Effector memory CD8-positive, alpha-beta T cell (primary cell): ENCODE data around the gene APBA2.
A peak's percentile ranks its signal among the peaks of the same experiment; 100 is the strongest.
"Not testable (repeated sequence)": the region's sequence is repeated elsewhere in the genome, so short reads cannot be mapped to it uniquely, and the experiment has no call there.

ENCODE experiments used
- ATAC-seq: fragments of 150-1000 bp; cut with Tn5 transposase; replicated peaks from 2 replicates; pipeline ENCODE4 v1.10.0; 2021; ENCODE audit warnings: mild to moderate bottlenecking, moderate library complexity
- DNase-seq, 3 experiments: peaks; one replicate each; pipeline ENCODE4 v3.0.0; 2021
- H3K27ac Mint-ChIP-seq, 2 donors: one replicate each; pipeline ENCODE4 v1.8.0; 2022; ENCODE audit warnings: mild to moderate bottlenecking in 2 of 2, mixed read lengths in 2 of 2, moderate library complexity in 2 of 2
- H3K27me3 Mint-ChIP-seq, 2 donors: one replicate each; pipeline ENCODE4 v1.8.0; 2022; ENCODE audit warnings: mixed read lengths in 2 of 2
- H3K36me3 Mint-ChIP-seq: one replicate; pipeline ENCODE4 v1.8.0; 2022; ENCODE audit warnings: mild to moderate bottlenecking, moderate library complexity, mixed read lengths; ENCODE audit not compliant: insufficient read depth
- H3K4me1 Mint-ChIP-seq, 2 donors: one replicate each; pipeline ENCODE4 v1.8.0; 2022; ENCODE audit warnings: low read depth in 2 of 2, mixed read lengths in 2 of 2
- H3K4me3 Mint-ChIP-seq, 2 donors: one replicate each; pipeline ENCODE4 v1.8.0; 2022; ENCODE audit warnings: mild to moderate bottlenecking in 2 of 2, mixed read lengths in 2 of 2, moderate library complexity in 2 of 2
- H3K9me3 Mint-ChIP-seq, 2 donors: one replicate each; pipeline ENCODE4 v1.8.0; 2022; ENCODE audit warnings: mixed read lengths in 2 of 2

Gene APBA2

DNA sequence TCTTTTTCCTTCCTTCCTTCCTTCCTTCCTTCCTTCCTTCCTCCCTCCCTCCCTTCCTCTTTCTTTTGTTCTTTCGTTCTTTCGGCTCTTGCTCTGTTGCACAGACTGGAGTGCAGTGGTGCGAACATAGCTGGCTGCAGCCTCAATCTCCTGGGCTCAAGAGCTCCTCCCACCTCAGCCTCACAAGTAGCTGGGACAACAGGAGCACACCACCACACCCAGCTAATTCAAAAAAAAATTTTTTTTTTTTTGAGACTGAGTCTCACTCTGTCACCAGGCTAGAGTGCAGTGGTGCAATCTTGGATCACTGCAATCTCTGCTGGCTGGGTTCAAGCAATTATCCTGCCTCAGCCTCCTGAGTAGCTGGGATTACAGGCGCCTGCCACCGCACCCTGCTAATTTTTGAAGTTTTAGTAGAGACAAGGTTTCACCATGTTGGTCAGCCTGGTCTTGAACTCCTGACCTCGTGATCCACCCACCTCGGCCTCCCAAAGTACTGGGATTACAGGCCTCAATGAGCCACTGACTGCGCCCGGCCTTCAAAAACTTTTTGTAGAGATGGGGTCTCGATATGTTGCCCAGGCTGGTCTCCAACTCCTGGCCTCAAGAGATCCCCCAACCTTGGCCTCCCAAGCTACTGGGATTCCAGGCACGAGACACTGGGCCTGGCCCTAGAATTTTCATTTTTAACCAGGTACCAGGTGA lies 24.0 kb upstream of the APBA2 start:
- not testable (repeated sequence) for H3K4me3 Mint-ChIP-seq, H3K27ac Mint-ChIP-seq, H3K9me3 Mint-ChIP-seq, H3K4me1 Mint-ChIP-seq, H3K27me3 Mint-ChIP-seq, ATAC-seq, DNase-seq, H3K36me3 Mint-ChIP-seq

DNA sequence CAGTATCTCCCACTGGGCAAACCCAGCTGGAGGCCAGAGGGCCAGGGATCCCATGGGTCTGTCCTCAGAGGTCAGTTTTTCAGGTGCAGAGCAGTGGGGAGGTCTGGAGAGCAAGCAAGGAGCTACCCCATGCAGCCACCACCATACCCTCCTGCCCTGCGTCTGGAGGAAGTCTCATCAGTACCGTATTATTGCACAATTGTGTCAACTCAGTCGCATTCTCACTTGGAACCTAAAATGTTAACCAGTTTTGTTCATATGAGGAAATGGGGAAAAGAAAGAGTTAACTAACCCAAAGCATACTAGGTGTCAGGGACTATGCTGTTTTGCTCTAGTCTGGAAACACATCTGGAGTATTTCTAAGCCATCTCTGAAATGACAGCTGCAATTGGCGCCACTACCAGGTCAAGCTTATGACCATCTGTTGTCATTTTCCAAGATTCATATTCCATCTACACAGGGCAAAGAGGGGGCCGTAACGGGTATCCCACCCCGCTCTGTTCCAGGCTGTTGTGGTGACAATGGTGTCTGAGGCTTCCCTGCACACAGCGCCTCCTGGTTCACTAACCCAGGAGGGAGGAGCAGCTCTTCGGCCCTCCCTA lies 16.9 kb upstream of the APBA2 start:
- no peak for ATAC-seq
- no peak for DNase-seq
- Mint-ChIP-seq H3K4me3 (no peak overlapping the region), H3K9me3 (no peaks in the 10 kb centered on the region), H3K36me3 (no peaks in the 10 kb centered on the region), H3K4me1 (no peaks in the 10 kb centered on the region), H3K27ac (no peak overlapping the region), H3K27me3 (peaks cover 0 to 6% of the 10 kb centered on the region in 2 donors)

DNA sequence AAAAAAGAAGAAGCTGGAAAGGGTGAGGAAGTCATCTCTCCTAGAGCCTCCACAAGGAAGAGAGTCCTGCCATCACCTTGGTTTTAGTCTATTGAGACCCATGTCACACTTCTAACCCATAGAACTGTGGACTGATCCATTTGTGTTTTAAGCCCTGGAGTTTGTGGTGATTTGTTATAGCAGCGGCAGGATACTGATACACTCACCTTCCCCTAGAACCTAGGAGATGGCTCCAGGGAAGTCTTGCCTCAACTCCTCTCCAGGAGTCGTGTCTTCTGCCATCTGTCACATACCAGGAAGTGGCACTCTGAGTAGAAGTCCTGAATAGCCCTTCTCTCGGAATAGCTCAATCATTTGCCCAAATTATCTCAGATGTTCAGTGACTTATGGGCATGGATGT lies 14.6 kb upstream of the APBA2 start:
- H3K27ac Mint-ChIP-seq: no peak overlapping the region
- ATAC-seq (no peak), DNase-seq (no peak)
- peaks cover 0 to 6% of the 10 kb centered on the region in 2 donors for H3K27me3 Mint-ChIP-seq
- no peaks in the 10 kb centered on the region for H3K36me3 Mint-ChIP-seq
- no peaks in the 10 kb centered on the region for H3K9me3 Mint-ChIP-seq
- no peaks in the 10 kb centered on the region for H3K4me1 Mint-ChIP-seq
- H3K4me3 Mint-ChIP-seq: no peak overlapping the region

- no peak for ATAC-seq
- H3K27me3 Mint-ChIP-seq: peaks cover 0 to 4% of the 10 kb centered on the region in 2 donors
- DNase-seq: no peak
- no peaks in the 10 kb centered on the region for H3K9me3 Mint-ChIP-seq
- no peaks in the 10 kb centered on the region for H3K36me3 Mint-ChIP-seq
- H3K4me3 Mint-ChIP-seq: no peak overlapping the region
- H3K27ac Mint-ChIP-seq: peak overlapping the region in 1 of 2 donors; percentile 60
- H3K4me1 Mint-ChIP-seq: no peaks in the 10 kb centered on the region
These were observed 12.8 kb upstream of the APBA2 start for GRCh38 chr15:28873006-28873405.

DNA sequence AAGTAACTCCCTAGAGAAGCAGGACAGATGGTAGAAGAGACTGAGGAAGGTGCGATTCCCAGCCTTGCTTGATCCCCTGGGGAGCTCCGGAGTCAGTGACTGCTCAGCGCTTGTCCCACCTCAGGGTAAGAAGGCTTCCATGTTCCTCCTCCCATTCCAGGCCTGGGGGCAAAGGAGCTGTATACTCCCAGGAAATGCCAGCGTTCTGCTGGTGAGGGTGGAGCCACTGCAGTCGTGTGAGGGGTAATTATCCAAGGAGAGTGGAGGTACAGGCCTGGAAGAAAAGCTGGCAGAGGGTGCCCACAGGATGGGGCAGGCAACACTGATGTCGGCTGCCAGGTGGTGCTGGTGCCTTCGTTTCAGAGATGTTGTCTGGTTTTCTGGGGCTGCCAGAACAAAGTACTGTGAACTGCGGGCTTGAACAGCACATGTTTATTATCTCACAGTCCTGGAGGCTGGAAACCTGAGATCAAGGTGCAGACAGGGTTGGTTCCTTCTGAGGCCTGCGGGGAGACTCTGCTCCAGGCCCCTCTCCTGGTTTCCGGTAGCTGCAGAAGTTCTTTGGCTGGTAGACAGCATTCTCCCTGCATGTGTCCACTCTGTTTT lies 12.1 kb upstream of the APBA2 start:
- peak; percentile 41 for ATAC-seq
- DNase-seq: peak in 1 of 3 experiments; percentile 15
- no peak overlapping the region for H3K4me3 Mint-ChIP-seq
- no peaks in the 10 kb centered on the region for H3K27me3 Mint-ChIP-seq
- no peak overlapping the region for H3K27ac Mint-ChIP-seq
- no peaks in the 10 kb centered on the region for H3K4me1 Mint-ChIP-seq
- no peaks in the 10 kb centered on the region for H3K9me3 Mint-ChIP-seq
- no peaks in the 10 kb centered on the region for H3K36me3 Mint-ChIP-seq

GRCh38 chr15:28875461-28876000 lies 10.2 kb upstream of the APBA2 start:
- Mint-ChIP-seq H3K36me3 (no peaks in the 10 kb centered on the region), H3K9me3 (no peaks in the 10 kb centered on the region), H3K4me3 (peak overlapping the region in 1 of 2 donors; percentile 26), H3K27me3 (no peaks in the 10 kb centered on the region), H3K27ac (peak overlapping the region in 1 of 2 donors; percentile 78), H3K4me1 (no peaks in the 10 kb centered on the region)
- ATAC-seq (no peak), DNase-seq (no peak)

- H3K9me3 Mint-ChIP-seq: no peaks in the 10 kb centered on the region
- ATAC-seq (no peak), DNase-seq (no peak)
- H3K36me3 Mint-ChIP-seq: no peaks in the 10 kb centered on the region
- no peaks in the 10 kb centered on the region for H3K4me1 Mint-ChIP-seq
- H3K27ac Mint-ChIP-seq: peak overlapping the region in 1 of 2 donors; percentile 78
- no peaks in the 10 kb centered on the region for H3K27me3 Mint-ChIP-seq
- no peak overlapping the region for H3K4me3 Mint-ChIP-seq
These were observed 9.5 kb upstream of the APBA2 start for GRCh38 chr15:28876131-28876844.

DNA sequence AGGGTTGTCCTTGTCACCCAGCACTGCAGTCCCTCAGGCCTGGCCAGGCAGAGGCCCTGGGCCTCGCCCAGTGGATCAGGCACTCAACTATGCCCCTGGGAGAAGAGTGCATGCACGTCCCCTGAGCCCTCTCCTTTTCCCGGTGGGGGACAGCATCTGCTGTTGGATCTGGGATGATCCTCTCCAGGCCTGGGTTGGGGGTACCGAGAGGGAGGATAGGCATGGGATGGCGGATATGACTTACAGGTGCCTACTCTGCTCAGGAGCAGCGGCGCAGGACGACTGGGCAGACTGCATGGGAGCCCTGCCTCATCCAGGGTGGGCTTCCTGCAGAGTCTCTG lies 9.0 kb upstream of the APBA2 start:
- Mint-ChIP-seq H3K4me3 (no peak overlapping the region), H3K4me1 (no peaks in the 10 kb centered on the region), H3K27me3 (no peaks in the 10 kb centered on the region), H3K9me3 (no peaks in the 10 kb centered on the region), H3K27ac (no peak overlapping the region), H3K36me3 (no peaks in the 10 kb centered on the region)
- DNase-seq (no peak), ATAC-seq (no peak)

DNA sequence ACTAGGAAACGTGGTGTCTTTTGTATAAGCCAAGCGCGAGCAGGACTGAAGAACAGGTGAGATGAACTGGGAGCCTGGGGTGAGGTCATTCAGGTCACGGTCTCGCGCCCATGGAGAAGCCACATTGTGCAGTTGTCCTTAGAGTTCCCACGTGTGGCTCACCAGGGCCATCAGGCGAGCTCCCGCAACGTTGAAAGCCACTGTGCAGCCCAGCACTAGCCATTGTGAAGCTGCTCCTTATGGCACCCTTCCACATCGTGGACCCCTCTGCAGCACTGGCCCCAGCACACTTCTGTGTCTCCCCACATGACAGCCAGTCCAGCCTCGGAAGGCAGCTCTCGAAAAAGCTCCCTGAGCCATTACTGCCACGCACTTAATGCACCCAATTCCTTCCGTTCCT lies 7.6 kb upstream of the APBA2 start:
- Mint-ChIP-seq H3K9me3 (no peaks in the 10 kb centered on the region), H3K36me3 (no peaks in the 10 kb centered on the region), H3K27ac (no peak overlapping the region), H3K4me3 (no peak overlapping the region), H3K4me1 (no peaks in the 10 kb centered on the region), H3K27me3 (no peaks in the 10 kb centered on the region)
- DNase-seq (no peak), ATAC-seq (no peak)

- DNase-seq (no peak), ATAC-seq (no peak)
- Mint-ChIP-seq H3K9me3 (no peaks in the 10 kb centered on the region), H3K4me1 (no peaks in the 10 kb centered on the region), H3K36me3 (no peaks in the 10 kb centered on the region), H3K27me3 (peaks cover 0 to under 1% of the 10 kb centered on the region in 2 donors), H3K27ac (no peak overlapping the region), H3K4me3 (no peak overlapping the region)
These were observed 6.2 kb upstream of the APBA2 start for GRCh38 chr15:28879551-28879950.

DNA sequence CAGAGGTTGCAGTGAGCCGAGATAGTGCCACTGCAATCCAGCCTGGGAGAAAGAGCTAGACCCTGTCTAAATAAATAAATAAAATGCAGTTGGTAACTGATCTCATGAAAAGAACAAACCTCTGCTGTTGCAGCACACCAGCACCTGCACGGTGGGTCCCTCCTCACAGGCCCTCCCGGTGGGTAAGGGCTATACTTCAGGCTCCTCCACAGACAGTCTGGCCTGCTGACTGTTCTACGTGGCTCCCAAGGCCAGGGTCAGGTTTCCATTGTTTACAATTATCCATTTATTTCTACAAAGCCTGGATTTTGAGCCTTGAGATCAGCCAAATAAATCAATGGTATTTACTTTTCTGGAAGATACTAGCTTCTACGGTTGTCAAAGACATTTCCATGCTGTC lies 5.1 kb upstream of the APBA2 start:
- peaks cover 0 to 7% of the 10 kb centered on the region in 2 donors for H3K27me3 Mint-ChIP-seq
- DNase-seq: no peak
- H3K9me3 Mint-ChIP-seq: no peaks in the 10 kb centered on the region
- H3K27ac Mint-ChIP-seq: no peak overlapping the region
- H3K4me1 Mint-ChIP-seq: no peaks in the 10 kb centered on the region
- H3K4me3 Mint-ChIP-seq: no peak overlapping the region
- H3K36me3 Mint-ChIP-seq: no peaks in the 10 kb centered on the region
- ATAC-seq: no peak

DNA sequence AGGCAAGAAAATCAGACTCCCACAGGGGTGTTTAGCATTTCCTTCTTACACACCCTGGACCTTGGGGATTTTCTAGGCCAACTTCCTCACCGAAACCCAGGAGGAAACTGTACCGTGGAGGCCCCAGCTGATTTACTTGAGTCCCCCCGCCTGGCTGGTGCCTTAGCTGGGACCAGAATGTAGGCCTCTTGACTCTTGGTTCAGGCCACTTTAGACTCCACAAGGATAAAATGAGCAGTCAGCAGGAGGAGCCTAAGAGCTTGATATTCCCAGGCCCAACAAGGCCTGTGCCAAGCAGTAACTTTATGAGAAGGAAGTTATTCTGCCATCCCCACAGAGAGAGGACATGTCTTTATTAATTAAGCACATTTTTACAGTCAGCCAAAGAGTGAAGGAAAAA lies 4.6 kb upstream of the APBA2 start:
- no peak for DNase-seq
- H3K27me3 Mint-ChIP-seq: peaks cover 0 to 7% of the 10 kb centered on the region in 2 donors
- H3K4me3 Mint-ChIP-seq: no peak overlapping the region
- no peaks in the 10 kb centered on the region for H3K4me1 Mint-ChIP-seq
- no peaks in the 10 kb centered on the region for H3K36me3 Mint-ChIP-seq
- ATAC-seq: no peak
- H3K9me3 Mint-ChIP-seq: no peaks in the 10 kb centered on the region
- no peak overlapping the region for H3K27ac Mint-ChIP-seq

GRCh38 chr15:28881600-28881999 lies 4.2 kb upstream of the APBA2 start:
- no peak for ATAC-seq
- Mint-ChIP-seq H3K27ac (no peak overlapping the region), H3K4me3 (no peak overlapping the region), H3K27me3 (peaks cover 0 to 7% of the 10 kb centered on the region in 2 donors), H3K36me3 (no peaks in the 10 kb centered on the region), H3K9me3 (no peaks in the 10 kb centered on the region), H3K4me1 (no peaks in the 10 kb centered on the region)
- DNase-seq: no peak
